GM12873 (cell line): ENCODE measurements around the gene NKAIN4.

Source experiments
- CTCF ChIP-seq: IDR thresholded peaks from 2 replicates; pipeline ENCODE4 v1.5.1; 2012; ENCODE audit warnings: low read depth, mild to moderate bottlenecking, moderate library complexity, low read length, control low read depth; ENCODE audit not compliant: insufficient read depth; ENCODE audit errors: missing control alignments

Gene NKAIN4

GRCh38 chr20:63230800-63231268, 23.4 kb downstream of the NKAIN4 start:
- TF ChIP-seq CTCF: no peak

- no peak for TF ChIP-seq CTCF
Observed at GRCh38 chr20:63228806-63229205, 25.5 kb downstream of the NKAIN4 start.

GRCh38 chr20:63227260-63227659, 27.0 kb downstream of the NKAIN4 start:
- no peak for TF ChIP-seq CTCF

GRCh38 chr20:63226042-63226943, 28.0 kb downstream of the NKAIN4 start:
- no peak for TF ChIP-seq CTCF

GRCh38 chr20:63225082-63225454, 29.2 kb downstream of the NKAIN4 start:
- TF ChIP-seq CTCF: no peak

GRCh38 chr20:63224412-63225081, 29.7 kb downstream of the NKAIN4 start:
- TF ChIP-seq CTCF: no peak

GRCh38 chr20:63223826-63224207, 30.4 kb downstream of the NKAIN4 start:
- no peak for TF ChIP-seq CTCF
